ENCODE data around the gene GPR161. TPM values are rescaled to one million over a fixed set of nuclear protein-coding genes. Genes with fewer than 3 reads are reported as not detected.

GPR161 gene
- total RNA-seq, 1 donor from 2014 or later, result 16.4 TPM

- TF ChIP-seq, protein P1, sequence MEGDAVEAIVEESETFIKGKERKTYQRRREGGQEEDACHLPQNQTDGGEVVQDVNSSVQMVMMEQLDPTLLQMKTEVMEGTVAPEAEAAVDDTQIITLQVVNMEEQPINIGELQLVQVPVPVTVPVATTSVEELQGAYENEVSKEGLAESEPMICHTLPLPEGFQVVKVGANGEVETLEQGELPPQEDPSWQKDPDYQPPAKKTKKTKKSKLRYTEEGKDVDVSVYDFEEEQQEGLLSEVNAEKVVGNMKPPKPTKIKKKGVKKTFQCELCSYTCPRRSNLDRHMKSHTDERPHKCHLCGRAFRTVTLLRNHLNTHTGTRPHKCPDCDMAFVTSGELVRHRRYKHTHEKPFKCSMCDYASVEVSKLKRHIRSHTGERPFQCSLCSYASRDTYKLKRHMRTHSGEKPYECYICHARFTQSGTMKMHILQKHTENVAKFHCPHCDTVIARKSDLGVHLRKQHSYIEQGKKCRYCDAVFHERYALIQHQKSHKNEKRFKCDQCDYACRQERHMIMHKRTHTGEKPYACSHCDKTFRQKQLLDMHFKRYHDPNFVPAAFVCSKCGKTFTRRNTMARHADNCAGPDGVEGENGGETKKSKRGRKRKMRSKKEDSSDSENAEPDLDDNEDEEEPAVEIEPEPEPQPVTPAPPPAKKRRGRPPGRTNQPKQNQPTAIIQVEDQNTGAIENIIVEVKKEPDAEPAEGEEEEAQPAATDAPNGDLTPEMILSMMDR (IDR thresholded peaks at IDR 0.05; ENCODE audit: insufficient read depth, low read length, poor library complexity, severe bottlenecking), result no peak
- Histone ChIP-seq H3K4me3 (ENCODE audit: low read depth, low read length) (no peak overlapping the region), H3K36me3 (ENCODE audit: control insufficient read depth, insufficient read depth, low read length) (no peaks in the 10 kb centered on the region), H3K27me3 (ENCODE audit: control insufficient read depth, insufficient read depth, low read length) (no peaks in the 10 kb centered on the region)
- DNase-seq (ENCODE audit: low read depth), result no peak
Measured at GRCh38 chr1:168097921-168098528, 38.7 kb downstream of the GPR161 start.

DNA sequence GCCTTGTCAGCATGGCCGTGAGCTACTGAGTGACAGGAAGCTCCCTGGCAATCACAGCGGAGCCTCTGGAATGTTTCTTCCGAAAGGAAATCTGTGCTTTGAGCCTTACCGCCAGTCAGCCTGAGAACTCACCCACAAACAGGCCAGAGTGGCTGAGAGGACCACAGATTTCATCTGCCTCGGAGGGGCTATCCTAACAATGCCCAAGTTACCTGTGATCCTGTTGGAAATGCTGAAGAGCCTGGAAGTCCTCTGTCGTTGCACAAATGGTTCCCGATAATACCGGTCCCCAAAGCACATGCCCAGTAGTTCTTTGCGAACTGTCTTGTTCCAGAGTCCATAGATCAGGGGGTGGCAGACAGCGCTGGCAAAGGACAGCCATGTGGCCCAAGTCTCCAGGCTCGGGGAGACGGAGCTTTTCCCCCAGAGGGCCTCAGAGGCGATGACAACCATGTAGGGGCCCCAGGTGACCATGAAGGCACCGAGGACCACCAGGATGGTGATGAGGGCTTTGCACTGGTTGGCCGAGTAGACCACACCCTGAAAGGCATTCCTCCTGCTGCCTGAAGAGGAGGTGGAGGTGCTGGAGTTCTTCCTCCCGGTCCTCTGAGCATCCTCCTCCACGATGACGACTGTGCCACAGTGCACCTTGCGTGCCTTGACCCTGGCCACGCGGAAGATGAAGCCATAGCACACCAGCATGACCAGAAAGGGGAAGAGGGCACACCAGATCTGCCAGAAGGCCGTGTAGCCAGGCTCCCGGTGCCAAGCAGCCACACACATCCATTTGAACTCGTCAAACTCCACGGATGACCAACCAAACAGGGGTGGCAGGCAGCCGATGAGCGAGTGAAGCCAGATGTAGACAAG lies 40.2 kb downstream of the GPR161 start:
- TF ChIP-seq, protein P1 (IDR thresholded peaks at IDR 0.05; ENCODE audit: insufficient read depth, low read length, poor library complexity, severe bottlenecking), result no peak
- Histone ChIP-seq H3K36me3 (ENCODE audit: control insufficient read depth, insufficient read depth, low read length) (no peaks in the 10 kb centered on the region), H3K27me3 (ENCODE audit: control insufficient read depth, insufficient read depth, low read length) (no peaks in the 10 kb centered on the region), H3K4me3 (ENCODE audit: low read depth, low read length) (no peak overlapping the region)
- no peak for DNase-seq (ENCODE audit: low read depth)

DNA sequence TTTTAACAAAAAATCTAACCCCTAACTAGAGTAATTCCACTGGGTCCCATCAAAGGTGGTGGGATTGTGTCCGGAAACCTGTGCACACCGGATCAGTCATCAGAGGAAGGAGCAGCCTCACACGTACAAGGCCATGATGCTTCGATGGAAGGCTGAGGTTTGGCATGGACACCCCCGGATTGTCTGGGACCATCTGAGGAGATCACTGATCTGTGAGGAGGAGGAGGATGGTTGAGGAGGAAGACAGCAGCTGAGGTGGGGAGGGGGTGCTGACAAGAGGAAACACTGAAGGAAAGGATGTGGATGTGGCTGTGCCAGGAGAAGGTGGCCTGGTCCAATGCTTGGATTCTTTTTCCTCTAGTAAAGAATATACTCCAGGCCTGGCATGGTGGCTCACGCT lies 41.3 kb downstream of the GPR161 start:
- Histone ChIP-seq H3K4me3 (ENCODE audit: low read depth, low read length) (no peak overlapping the region), H3K36me3 (ENCODE audit: control insufficient read depth, insufficient read depth, low read length) (no peaks in the 10 kb centered on the region), H3K27me3 (ENCODE audit: control insufficient read depth, insufficient read depth, low read length) (no peaks in the 10 kb centered on the region)
- no peak for DNase-seq (ENCODE audit: low read depth)
- TF ChIP-seq, protein P1 (IDR thresholded peaks at IDR 0.05; ENCODE audit: insufficient read depth, low read length, poor library complexity, severe bottlenecking), result no peak

DNA sequence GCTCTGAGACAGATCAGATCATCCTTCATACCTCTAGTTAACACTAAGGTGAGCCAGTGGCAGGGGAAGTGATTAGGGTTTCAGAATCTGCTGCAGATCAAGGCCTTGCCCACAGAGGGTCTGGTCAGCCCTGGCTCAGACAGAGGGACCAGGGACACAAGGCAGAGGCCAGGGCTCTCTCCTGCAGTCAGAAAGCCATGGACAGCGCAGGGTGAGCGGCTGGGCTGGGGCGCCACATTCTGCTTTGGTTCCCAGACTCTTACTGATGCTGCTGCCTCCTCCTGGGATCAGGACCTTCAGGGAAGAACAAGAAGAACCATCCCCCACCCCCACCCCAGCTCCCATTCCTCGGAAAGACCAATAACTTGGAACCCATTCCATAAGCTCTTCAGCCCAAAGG lies 43.1 kb downstream of the GPR161 start:
- DNase-seq (ENCODE audit: low read depth), result no peak
- H3K36me3 ChIP-seq (ENCODE audit: control insufficient read depth, insufficient read depth, low read length), result no peaks in the 10 kb centered on the region
- H3K27me3 ChIP-seq (ENCODE audit: control insufficient read depth, insufficient read depth, low read length), result no peaks in the 10 kb centered on the region
- TF ChIP-seq, protein P1 (IDR thresholded peaks at IDR 0.05; ENCODE audit: insufficient read depth, low read length, poor library complexity, severe bottlenecking), result no peak
- no peak overlapping the region for H3K4me3 ChIP-seq (ENCODE audit: low read depth, low read length)

DNA sequence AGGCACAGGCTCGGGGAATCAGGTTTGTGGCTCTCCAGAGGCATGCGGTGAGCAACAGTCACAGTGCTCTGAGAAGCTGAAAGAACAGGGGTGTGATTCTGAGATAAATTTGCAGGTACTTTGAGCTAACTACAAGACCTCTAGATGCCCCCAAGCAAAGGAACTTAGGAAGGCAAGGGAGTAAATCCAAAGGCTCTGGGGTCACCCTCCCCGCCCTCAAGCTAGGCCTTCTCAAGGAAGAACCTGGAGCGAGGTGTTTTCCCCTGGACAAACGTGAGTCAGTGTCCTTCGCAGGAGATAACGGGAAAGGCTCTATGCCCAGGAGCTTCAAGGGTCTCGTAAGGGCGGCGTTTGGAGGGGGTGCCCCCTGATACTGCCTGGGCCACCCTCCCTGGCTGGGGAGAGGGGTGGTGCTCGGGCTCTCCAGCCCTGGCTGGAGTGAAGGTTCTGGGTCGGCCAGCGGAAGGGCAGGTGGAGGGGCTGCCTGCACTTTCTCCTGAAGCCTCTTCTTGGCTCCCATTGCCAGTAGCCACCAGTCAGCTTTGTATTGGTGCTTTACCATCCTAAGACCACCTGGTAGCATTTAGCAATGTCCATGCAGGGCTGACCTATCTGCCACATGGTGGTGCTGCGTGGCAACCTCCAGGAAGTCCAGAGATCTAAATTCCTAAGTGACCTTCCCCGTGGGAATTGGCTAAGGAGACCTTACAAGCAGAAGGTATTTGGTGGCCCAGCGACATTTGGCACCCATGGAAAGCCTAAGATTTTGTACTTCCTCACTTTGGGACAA lies 44.0 kb downstream of the GPR161 start:
- TF ChIP-seq, protein P1 (IDR thresholded peaks at IDR 0.05; ENCODE audit: insufficient read depth, low read length, poor library complexity, severe bottlenecking), result peak; percentile 30
- H3K36me3 ChIP-seq (ENCODE audit: control insufficient read depth, insufficient read depth, low read length), result no peaks in the 10 kb centered on the region
- DNase-seq (ENCODE audit: low read depth), result no peak
- no peaks in the 10 kb centered on the region for H3K27me3 ChIP-seq (ENCODE audit: control insufficient read depth, insufficient read depth, low read length)
- no peak overlapping the region for H3K4me3 ChIP-seq (ENCODE audit: low read depth, low read length)

Data from kidney epithelial cell (primary cell).